ENCODE results near the gene STH. TPM values are rescaled to one million over a fixed set of nuclear protein-coding genes. Genes with fewer than 3 reads are reported as not detected.

The STH gene
- total and polyA plus RNA-seq, 2 experiments from 2014 or later: 0.55 TPM; not detected in 1

GRCh38 chr17:45968732-45969131, 30.3 kb upstream of the STH start:
- 0 out of 2 replicates have a peak, but pooled peaks cover 16% of the 10 kb centered on the region for H3K9me2 ChIP-seq (ENCODE audit: insufficient read depth)
- H3K36me3 ChIP-seq (ENCODE audit: insufficient read depth): no peaks in the 10 kb centered on the region
- ATAC-seq (no peak), DNase-seq (ENCODE audit: low spot score) (no peak)
- no peaks in the 10 kb centered on the region for H4K20me1 ChIP-seq (replicated peaks; ENCODE audit: insufficient read depth)
- no peaks in the 10 kb centered on the region for H3K4me1 ChIP-seq (ENCODE audit: insufficient read depth)
- Mint-ChIP-seq H3K4me3 (no peak overlapping the region), H3K36me3 (ENCODE audit: low read depth) (no peaks in the 10 kb centered on the region), H3K27ac (no peak overlapping the region), H3K9me3 (no peaks in the 10 kb centered on the region; the same call in 2 of the 3 replicates), H3K27me3 (ENCODE audit: insufficient read depth, low read depth, poor library complexity) (peaks cover 5% of the 10 kb centered on the region), H3K4me1 (no peaks in the 10 kb centered on the region)
- H3K4me2 ChIP-seq: no peak overlapping the region
- 0 out of 2 replicates have a peak, but pooled peaks cover 2% of the 10 kb centered on the region for H3K27me3 ChIP-seq (ENCODE audit: insufficient read depth)
- no peak overlapping the region for H3K4me3 ChIP-seq
- H3K27ac ChIP-seq (ENCODE audit: low read depth): no peak overlapping the region
- H3K79me2 ChIP-seq (replicated peaks; ENCODE audit: insufficient read depth): no peaks in the 10 kb centered on the region
- H3F3A ChIP-seq (replicated peaks; ENCODE audit: low read depth): no peaks in the 10 kb centered on the region
- TF ChIP-seq ZNF114 (CRISPR knock-in tag; IDR thresholded peaks at IDR 0.05) (no peak), ZNF331 (CRISPR knock-in tag; IDR thresholded peaks at IDR 0.05; ENCODE audit: low read depth) (no peak), POLR2AphosphoS5 (IDR thresholded peaks at IDR 0.05; ENCODE audit: low read depth) (no peak), ZNF462 (CRISPR knock-in tag; IDR thresholded peaks at IDR 0.05) (no peak), CTCF (conservative IDR thresholded peaks at IDR 0.05; ENCODE audit: low read depth in 2 of 2) (no peak), STAT1 (IDR thresholded peaks at IDR 0.05; ENCODE audit: unreplicated experiment) (no peak), EZH2 (IDR thresholded peaks at IDR 0.05; ENCODE audit: low read depth, unreplicated experiment) (no peak), CREB1 (CRISPR knock-in tag; IDR thresholded peaks at IDR 0.05; ENCODE audit: low read depth) (no peak), EZH2phosphoT487 (IDR thresholded peaks at IDR 0.05; ENCODE audit: unreplicated experiment) (no peak), NANOG (IDR thresholded peaks at IDR 0.05; ENCODE audit: borderline replicate concordance) (no peak), ETS1 (IDR thresholded peaks at IDR 0.05) (no peak), REST (IDR thresholded peaks at IDR 0.05; ENCODE audit: unreplicated experiment) (no peak), JUNB (IDR thresholded peaks at IDR 0.05; ENCODE audit: unreplicated experiment) (no peak)
- H2AFZ ChIP-seq: no peak overlapping the region

Data from GM23338 (cell line).